GM12801 (cell line): ENCODE measurements around the gene RING1.

Experiments
- CTCF ChIP-seq: IDR thresholded peaks from one replicate; pipeline ENCODE4 v1.5.1; 2011; ENCODE audit warnings: control low read depth; ENCODE audit not compliant: insufficient read length; ENCODE audit errors: extremely low read depth

Gene RING1

GRCh38 chr6:33164665-33165373 lies 43.5 kb upstream of the RING1 start:
- no peak for TF ChIP-seq CTCF

- TF ChIP-seq CTCF: no peak
These were observed 42.6 kb upstream of the RING1 start for GRCh38 chr6:33165581-33166258.

GRCh38 chr6:33166363-33166762 lies 41.9 kb upstream of the RING1 start:
- TF ChIP-seq CTCF: no peak

DNA sequence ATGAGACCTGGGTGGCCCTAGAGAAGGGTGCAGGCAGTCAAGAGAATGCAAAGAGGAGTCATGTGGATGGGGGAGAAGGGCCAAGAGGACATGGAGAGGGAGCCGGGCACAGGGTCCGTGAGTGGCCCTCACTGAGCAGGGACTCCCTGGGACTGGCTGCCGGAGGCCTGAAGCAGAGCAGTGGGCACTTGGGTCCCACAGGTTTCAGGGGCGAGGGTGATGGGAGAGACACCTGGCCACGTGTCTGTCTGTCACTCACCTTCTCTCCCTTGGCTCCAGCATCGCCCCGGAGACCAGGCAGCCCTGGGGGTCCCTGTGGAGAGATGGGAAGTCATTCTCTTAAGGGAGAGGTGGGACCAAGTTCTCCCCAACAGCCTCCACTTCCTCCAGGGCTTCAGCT lies 41.5 kb upstream of the RING1 start:
- no peak for TF ChIP-seq CTCF

DNA sequence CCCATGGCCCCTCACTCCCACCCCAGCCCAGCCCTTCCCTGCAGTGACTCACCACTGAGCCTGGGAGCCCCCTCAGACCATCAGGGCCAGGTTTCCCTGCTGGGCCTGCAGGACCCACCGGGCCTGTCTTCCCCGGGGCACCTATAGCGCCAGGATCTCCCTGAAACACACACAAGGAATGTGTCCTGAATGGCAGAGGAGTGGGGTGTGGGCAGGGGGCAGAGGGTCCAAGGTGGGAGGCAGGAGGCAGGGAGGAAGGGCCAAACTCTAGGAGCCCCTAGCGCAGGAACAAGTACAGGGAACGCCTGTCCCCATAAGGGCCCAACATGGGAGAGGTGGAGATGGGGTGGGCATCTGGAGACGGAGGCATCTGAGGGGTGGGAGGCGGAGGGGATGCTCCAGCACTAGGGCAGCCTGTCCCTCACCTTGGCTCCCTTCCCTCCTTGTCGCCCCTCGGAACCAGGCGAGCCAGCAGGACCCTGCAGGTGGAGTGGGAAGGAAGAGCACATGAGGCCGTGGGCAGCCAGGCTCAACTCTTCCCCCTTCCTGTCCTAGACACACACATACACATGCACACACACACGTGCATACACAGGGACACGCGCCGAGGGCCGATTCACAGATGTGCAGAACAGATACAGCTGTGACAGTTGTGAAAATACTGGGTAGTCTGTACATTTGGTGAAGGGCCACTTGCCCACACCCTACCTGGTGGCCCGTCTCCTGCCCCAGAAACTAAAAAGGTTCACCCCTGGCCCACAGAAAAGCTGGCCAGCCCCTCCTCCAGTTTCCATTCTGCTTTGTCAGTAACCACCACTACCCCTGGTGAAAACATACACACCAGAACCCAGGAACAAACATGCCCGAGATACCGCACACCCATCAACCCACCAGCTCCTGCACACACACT lies 40.7 kb upstream of the RING1 start:
- no peak for TF ChIP-seq CTCF

- no peak for TF ChIP-seq CTCF
These were observed 40.1 kb upstream of the RING1 start for GRCh38 chr6:33168284-33168601.

GRCh38 chr6:33168639-33169038 lies 39.7 kb upstream of the RING1 start:
- no peak for TF ChIP-seq CTCF
